HG03066 (cell line): Measurements from ENCODE around the gene SEMA6A.
A peak's percentile ranks its signal among the peaks of the same experiment; 100 is the strongest.

Source experiments
- ATAC-seq: cut with Tn5 transposase; IDR thresholded peaks from one replicate; pipeline ENCODE4 v1.9.1; 2021; ENCODE audit warnings: low read depth; ENCODE audit not compliant: unreplicated experiment

SEMA6A gene, protein sequence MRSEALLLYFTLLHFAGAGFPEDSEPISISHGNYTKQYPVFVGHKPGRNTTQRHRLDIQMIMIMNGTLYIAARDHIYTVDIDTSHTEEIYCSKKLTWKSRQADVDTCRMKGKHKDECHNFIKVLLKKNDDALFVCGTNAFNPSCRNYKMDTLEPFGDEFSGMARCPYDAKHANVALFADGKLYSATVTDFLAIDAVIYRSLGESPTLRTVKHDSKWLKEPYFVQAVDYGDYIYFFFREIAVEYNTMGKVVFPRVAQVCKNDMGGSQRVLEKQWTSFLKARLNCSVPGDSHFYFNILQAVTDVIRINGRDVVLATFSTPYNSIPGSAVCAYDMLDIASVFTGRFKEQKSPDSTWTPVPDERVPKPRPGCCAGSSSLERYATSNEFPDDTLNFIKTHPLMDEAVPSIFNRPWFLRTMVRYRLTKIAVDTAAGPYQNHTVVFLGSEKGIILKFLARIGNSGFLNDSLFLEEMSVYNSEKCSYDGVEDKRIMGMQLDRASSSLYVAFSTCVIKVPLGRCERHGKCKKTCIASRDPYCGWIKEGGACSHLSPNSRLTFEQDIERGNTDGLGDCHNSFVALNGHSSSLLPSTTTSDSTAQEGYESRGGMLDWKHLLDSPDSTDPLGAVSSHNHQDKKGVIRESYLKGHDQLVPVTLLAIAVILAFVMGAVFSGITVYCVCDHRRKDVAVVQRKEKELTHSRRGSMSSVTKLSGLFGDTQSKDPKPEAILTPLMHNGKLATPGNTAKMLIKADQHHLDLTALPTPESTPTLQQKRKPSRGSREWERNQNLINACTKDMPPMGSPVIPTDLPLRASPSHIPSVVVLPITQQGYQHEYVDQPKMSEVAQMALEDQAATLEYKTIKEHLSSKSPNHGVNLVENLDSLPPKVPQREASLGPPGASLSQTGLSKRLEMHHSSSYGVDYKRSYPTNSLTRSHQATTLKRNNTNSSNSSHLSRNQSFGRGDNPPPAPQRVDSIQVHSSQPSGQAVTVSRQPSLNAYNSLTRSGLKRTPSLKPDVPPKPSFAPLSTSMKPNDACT

DNA sequence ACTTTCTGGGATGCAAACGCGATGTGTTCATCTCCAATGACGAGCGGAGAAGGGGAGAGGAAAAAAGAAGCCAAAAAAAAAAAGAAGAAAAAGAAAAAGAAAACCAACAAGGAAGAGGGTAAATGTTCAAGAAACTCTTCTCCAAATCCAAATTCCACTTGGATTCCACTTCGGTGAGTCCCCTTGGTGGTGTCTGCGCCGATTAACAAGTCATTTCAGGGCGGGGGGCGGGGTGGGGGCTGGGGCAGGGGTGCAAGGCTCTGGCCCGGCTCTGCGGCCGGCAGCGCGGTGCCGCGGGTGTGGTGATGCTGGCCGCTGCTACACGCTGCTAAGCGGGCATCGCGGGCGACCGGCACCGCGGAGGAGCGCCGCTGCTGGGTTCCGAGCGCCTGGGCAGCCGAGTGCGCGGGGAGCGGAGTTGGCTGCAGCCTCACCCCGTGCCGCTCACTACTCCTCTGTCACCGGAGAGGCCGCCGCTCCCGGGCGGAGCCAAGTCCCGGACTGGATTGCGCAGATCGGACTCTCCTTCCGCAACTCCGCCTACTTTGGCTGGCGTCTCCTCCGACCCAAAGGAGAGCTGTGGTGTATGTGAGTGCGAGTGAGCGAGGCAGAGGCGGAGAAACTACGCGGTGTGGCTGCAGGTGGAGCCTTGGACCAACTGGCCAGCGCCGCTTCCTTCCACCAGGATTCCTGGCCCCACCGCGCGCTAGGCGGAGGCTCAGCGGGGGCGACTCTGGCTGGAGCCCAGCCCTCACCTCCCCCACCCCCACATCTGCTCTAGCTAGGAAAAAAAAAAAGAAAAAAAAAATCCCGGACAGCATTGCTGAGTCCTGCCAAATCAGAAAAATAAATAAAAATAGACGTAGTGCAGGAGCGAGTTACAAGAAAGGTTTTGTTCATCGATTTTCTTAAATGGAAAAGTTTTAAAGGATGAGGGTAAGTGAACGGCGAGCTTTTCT is at the start of gene SEMA6A:
Gene SEMA6A, minus strand, starts transcription at position 457 of the 959 bp plus-strand sequence. CDS start 69,879 bp downstream, outside the sequence.
- ATAC-seq = peak; percentile 46

DNA sequence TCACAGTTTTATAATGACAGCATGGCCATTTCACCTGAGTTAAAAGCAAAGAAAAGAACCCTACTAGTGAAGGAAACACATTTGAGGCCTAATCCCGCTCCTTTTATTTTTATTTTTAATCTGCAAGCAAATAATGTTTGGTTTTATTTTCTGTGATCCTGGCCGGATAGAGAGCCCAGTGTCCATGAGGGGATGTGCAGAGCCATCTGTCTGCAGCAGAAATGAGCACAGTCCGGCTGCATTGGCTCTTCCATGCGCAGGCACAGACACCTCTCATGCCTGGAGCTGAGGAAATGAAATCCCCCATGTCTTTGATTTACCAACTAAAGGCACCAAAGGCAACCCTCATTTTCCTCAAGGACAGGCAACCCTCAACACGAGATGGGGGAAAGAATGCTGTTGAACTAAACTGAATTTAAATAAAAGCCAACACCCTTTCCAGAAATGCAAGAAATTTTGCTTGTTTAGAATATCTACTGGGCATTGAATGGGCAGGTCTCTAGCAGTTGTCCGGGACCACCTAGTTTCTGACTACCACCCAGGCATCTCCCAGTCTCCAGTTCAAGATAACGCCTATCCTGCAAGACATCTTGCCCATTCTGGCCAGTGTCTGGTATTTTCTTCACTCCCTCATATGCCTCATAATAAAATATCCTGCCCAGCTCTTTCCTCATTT is 47.9 kb upstream of the SEMA6A start:
- ATAC-seq = no peak

DNA sequence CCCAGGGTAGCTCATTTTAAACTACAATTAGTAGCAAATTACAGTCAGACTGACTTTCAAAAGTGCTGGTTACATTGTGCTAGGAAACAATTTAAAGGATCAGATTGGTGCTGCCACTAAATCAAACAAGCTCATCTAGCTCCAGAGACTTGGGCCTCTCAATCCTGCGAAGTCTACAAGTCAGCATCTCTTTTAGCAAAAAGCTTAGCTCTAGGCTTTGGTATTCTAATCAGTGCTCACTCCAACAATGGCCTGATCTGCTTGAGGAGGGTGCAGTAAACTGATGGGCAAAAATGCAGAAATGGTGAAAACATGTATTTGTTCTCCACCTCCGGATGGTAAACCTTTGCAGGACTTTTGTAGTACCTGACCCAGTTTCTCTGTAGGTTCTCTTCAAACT is 47.0 kb upstream of the SEMA6A start:
- no peak for ATAC-seq

DNA sequence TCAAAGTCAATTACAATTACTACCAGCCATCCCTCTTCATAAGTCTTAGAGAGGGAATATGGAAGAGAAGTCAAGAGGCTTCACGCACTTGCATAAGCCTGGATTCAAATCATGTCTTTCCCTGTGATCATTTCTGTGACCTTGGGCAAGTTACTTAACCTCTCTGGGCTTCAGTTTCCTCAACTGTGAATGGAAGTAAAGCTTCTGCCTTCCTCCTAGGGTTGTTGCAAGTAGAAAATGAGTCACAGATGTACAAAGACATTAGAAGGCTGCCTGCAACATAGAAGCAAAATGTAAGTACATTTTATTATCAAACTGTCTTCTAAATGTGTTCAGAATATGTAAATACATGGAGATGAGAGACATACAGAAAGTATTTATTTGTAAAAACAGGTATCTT is 42.3 kb upstream of the SEMA6A start:
- ATAC-seq = no peak

DNA sequence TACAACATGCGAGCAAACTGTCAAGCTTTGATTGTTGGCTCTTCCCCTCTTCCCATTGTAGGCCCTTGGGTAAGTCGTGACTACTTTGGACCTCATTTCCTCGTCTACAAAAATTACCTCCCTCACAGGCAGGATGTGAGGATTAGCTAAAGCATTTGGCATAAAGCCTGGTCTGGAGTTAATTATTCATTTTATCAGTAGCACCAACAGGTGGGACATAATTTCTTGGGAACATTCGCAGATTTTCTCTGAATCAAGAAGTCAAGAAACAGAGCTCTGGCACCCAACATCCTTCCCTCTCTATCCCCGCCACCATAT is 39.9 kb upstream of the SEMA6A start:
- no peak for ATAC-seq

DNA sequence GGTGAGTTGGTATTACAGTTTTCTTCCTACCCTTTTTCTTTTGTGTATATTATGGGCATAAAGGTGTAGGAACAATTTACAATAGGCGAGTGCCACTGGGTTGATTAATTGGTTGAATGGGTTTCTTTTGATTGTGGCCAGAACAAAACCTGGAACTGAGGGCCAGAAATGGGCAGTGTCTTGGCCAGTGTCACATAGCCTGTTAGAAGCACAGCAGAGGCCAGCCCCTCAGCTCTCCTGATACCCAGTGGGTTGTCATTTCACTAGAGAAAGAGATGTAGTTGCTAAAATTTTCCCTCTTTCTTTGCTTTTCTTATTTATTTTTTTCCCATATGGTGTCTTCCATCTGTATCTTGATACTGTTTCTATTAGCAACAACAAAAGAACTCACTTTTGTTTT is 38.8 kb upstream of the SEMA6A start:
- no peak for ATAC-seq

DNA sequence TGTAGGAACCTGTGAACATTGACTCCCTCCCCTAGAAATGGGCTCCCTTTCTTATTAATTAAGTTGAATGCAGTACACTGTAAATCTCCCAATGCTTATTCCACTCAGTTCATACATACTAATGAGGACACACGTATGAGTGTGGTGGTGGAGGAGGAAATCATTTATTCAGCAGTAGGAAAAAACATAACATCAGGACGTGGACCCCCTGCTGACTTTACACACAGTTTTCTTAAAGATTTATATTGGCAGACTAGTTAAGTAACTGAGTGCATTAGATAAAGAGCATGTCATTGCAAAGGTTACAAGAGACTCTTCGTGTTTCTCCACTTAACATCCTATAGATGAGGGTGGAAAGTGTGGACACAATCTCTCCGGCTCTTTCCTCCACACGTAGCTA is 37.8 kb upstream of the SEMA6A start:
- ATAC-seq = no peak

DNA sequence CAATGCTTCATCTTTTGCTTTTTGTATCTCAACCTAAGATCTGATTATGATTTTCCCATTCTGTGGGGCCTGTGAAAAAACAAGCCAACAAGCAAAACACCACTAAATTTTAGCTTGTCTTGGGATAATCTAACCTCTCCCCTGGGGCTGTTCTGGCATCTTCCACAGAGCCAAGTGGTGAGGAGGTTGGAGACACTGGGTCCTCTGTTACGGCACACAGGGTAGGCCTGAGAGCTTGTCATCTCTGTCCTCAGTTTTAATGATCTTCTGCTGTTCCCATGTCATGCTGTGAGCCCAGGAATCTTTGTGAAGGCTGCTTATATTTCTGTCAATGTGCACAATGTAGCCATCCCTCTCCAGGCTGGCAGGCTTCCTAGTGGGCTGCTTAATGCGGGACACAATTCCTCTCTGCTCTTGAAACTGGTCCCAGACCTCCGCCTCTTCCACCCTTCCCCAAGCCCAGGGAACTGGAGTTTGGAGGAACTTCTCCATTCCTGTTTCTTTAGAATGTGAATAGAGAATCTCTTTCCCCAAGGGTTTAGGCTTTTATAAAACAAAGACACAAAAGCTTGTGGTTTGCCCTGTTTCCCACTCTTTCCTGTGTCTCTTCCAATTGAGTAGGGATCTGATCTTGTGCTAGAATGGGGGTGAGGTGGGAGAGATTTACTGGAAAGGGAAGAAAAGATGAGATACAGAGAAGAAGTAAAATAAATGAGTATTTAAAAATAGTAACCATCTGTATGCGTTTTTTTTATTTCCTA is 30.9 kb upstream of the SEMA6A start:
- ATAC-seq = no peak

DNA sequence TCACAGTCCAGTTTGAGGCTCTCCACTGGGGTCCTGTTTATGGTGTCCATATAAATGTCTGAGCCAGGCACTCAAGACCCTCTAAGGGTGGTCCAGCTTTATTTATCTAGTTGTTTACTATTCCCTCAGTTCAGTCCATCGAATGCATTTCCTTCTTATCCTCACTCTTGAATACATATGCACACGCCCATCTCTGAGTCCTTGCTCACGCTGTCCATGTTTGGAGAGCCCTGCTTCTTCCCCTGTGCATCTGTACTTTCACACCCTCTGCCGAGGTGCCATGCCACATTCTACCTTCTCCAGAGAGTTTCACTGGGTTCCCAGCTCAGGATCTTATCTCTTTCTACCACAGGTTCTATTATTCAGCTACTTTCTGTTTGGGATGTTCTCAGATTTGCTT is 30.2 kb upstream of the SEMA6A start:
- ATAC-seq = no peak

DNA sequence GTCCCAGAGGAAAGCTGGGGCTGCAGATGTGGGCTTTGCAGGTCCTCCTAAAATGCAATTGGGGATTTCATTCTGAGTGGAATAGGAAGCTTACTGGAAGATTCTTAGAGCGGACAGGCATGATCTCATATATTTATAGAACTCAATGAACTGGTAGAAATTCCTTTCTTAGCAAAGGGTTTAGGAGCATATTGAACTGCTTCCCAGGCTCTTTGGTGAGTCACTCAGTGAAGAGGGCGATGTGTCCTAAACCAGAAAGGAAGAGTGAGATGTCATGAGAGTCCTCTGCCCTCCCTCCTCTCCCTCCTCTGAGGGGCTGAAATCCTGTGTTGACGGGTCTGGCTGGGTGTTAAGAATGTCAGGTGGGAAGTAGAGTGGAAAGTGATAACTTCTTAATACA is 26.3 kb upstream of the SEMA6A start:
- ATAC-seq = no peak

DNA sequence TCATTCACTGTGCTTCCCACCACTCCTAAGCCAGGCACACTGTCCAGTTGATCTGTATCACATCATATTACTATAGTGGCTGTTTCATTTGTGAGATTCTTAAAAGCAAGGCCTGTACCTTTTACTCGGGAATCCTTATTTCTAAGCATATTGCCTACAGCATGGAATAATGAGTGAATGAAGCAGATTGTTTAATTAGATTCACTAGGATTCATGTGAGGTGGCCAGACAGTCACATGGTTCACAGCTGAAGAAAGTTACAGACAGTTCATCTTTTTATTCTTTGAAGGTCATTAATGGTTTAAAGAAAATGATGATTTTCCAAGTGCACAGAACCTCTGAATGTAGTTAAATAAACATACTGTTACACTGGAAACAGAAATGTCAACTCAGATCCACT is 24.3 kb upstream of the SEMA6A start:
- ATAC-seq = no peak

DNA sequence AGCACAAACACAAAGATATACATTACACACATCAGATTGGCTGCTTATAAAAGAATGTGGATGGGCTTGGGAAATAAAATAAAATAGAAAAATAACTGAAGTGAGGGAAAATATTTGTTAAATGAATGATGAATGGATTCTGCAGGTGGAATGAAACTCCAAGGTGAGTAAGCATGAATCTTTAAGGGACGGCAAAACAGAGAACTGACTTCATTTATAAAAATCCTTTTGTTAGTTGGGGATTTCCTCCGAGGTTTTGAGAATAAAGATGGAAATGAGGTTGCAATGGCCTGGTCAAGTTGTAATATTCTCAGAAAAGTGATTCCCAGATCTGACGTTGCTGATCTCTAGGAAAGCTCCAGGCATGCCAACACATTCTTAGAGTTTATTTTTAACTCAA is 20.9 kb upstream of the SEMA6A start:
- ATAC-seq = no peak

DNA sequence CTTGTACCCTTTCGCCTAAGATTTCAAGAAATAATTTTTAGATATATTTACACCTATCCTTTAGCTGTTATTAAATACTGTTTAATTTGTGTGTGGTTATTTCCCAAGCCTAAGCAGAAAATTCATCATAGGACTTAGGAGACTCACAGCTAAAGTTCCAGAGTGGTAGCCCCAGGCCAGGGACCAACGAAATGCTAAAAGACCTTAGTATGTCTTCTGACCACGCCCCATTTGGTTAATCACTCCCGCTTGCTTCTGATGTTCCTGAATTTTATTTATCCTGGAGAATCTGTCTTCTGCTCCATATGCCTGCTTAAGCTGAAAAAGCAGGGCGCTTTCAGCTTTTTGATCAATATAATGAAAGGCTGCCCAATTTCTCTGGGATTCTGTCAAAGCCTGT is 18.7 kb upstream of the SEMA6A start:
- no peak for ATAC-seq

DNA sequence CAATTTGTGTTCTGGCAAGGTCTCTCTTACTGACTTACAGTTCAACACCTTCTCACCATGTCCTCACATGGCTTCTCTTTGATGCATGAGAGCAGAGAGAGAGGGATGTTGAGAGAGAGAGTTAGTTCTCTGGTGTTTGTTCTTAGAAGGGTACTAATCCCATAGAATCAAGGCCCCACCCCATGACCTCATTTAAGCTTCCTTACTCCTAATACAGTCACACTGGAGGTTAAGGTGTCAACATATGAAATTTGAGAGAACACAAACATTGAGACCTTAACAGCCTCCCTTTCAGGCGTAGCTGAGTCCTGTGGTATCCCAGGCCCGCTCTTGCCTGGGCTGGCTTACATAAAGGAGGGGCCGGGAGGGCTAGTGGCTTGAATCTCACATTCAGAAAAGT is 10.6 kb upstream of the SEMA6A start:
- ATAC-seq = no peak

DNA sequence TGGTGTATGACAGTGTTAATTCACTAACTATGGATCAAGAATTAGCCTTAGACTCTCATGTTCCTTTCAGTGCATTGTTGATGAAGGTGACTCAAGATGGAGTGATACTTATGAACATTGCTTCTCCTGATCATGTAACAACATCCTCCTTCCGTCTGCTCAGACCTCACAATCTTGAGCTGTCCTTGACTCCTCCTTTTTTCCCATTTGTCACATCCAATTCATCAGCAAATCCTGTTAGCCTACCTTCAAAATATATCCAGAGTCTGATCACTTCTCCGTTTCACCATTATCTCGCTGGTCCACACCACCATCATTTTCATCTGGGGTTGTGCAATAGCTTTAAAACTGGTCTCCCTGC is 9.2 kb upstream of the SEMA6A start:
- no peak for ATAC-seq

DNA sequence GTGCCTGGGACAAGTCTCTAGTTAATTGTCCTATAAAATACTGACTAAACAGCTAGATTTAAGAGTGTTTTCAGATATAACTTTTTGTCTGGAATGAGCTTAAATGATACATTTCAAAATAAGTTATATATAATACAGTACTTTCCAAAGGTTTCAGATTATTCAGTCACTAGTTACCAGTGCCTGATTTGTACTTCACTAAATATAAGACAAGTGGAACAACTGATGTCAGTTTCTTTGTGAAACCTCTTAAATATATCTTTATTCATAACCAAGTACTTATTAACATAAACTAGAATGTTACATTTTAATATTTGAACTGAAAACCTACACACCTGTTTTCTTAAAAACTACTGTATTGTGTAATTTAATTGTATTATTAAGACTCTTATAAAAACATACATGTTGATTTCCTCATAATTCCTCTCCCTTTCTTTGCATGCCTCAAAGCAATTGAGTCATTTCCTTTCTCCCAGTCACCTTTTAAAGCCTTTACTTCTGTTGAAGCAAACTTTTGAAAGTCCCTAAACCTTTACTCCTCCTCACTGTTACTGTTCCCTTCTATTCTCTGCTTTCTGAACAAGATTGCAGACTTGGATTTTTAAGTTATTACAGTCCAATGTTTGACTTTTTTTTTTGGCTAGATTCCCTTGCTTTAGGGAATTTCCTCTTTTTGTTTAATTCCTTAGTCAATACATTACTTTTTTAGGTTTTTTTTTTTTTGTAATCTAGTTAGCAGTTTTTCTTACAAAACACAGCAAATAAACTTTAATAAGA is 8.7 kb upstream of the SEMA6A start:
- ATAC-seq = no peak

DNA sequence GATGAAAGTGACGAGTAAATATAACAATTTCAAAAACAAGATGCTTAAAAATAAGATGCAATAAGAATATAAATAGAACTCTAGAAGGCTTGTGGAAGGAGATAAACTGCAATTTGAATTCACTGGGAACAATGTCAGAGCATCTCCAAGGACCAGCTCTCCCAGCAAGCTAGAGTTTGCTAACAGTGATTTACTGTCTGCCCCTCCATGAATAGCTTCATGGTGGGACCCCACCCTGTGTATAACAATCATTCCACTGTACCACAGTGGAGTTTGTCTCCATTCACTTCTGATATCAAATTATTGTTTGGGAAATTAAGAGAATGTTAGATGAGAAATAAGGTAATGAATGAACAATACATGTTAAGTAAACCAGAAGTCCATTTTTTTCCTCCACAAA is 7.3 kb upstream of the SEMA6A start:
- ATAC-seq = no peak

DNA sequence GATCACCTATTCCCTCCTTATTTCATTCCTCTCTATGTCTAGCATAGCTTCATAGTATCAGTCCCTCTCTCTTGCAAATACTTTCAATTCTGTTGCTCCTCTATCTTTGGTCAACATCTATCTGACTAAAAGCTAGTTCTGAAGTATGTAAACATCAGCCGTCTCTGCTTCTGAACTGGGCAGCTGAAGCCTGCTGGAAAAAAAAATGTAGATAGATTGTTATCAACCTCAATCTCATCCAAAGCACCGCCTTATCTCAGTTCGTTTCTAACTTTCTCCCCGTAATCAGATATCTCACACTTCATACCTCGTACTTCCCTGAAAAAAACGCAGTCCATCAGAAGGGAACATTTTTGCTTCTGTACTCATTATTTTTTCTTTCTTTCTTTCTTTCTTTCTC is 4.5 kb upstream of the SEMA6A start:
- no peak for ATAC-seq

DNA sequence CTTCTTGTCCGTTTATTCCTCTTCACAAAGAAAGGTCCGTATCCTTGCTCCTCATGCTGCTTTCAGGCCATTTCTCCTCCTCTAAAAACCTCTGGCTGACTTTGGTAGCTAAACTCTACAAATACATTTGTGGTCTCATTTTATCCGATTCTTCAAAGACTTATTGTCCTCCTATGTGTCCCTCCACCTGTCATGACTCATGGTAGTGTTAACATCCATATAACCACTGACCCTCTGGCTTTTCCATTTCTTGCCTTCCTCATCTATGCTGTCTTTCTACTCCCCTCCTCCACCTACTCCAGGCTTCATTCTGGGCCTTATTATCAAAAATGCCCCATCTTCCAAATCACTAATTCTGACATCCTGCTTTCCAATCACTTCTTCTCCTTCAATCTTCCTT is 4.1 kb upstream of the SEMA6A start:
- no peak for ATAC-seq
